ENCODE data around the gene ALOX15.
"Not testable (repeated sequence)": the region's sequence is repeated elsewhere in the genome, so short reads cannot be mapped to it uniquely, and the experiment has no call there.

The ALOX15 gene

DNA sequence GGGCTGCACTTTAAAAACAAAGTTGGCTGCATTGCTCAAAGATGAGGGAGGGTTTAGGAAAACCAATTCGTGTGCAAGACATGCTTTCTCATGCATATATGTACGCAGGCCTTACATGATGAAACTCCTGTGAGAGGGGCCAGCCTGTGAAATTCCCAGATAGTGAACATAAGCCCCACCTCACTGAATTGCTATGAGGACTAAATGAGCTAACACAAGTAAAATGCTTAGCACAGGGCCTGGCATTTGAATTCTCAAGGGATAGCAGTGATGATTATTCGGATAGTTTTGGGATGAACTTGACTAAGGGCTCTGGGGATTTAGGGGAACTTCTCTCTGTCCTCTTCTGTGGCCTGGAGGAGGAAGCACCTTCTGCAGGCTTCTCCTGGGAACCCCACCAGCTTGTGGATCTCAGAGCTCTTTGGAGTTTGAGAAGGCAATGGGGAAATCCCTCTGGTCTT lies 17.0 kb downstream of the ALOX15 start:
- in situ Hi-C loops (cut with MboI; ENCODE audit: low pct_unique_long_range_greater_than_20kb, low sequenced_read_pairs); DNase-seq: not testable (repeated sequence)

DNA sequence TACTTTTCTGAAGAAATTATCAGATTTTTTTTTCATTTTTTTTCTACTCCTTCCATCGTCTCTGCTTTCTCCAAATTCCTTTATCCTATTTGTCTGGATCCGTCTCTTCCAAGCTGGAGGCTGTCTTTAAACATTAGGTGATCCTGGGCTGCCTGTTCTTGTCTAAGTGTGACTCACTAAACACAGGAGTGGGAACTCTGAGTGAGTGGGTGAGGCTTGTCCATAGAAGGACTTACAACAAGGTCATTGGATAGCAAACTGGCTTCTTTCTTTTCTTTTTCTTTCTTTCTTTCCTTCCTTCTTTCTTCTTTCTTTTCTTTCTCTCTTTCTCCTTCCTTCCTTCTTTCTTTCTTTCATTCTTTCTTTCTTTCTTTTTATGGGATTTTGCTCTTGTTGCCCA lies 18.2 kb downstream of the ALOX15 start:
- in situ Hi-C loops (cut with MboI; ENCODE audit: low pct_unique_long_range_greater_than_20kb, low sequenced_read_pairs): no loop called here
- no peak for DNase-seq

DNA sequence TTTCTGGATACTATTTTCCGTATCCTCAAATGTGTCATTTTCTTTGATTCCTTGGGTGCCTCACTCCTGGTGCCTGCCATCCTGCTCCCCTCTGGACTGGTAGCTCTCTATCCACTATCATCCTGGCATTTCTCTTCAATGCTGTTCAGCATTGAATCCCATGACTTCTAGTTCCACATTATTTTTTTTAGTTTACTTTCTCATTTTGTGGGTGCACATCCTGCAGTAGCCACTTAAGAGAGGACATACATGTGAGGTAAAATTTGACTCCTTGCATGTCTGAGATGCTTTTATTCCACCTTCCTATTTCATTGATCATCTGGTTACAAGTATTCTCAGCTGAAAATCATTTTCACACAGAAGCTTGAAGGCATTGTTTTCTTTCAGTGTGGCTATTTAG lies 19.1 kb downstream of the ALOX15 start:
- no peak for DNase-seq
- in situ Hi-C loops (cut with MboI; ENCODE audit: low pct_unique_long_range_greater_than_20kb, low sequenced_read_pairs): no loop called here

DNA sequence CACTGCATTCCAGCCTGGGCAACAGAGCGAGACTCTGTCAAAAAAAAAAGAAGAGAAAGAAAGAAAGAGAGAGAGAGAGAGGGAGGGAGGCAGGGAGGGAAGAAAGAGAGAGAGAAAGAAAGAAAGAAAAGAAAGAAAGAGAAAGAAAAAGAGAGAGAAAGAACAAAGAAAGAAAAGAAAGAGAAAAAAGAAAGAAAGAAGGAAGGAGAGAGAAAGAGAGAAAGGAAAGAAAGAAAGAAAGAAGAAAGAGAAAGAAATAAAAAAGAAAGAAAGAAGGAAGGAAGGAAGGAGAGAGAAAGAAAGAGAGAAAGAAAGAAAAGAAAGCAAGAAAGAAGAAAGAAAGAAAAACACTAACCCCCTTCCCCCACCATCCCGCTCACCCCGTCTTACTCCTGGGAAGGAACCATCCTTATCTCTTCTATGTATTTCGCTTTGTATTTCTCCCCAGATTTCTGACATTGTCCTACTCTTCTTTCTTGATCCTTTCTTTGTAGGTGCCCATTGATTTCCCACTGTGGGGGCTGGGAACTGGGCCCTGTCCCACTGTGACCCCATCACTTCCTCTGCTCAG lies 20.9 kb downstream of the ALOX15 start:
- no peak for DNase-seq
- in situ Hi-C loops (cut with MboI; ENCODE audit: low pct_unique_long_range_greater_than_20kb, low sequenced_read_pairs): no loop called here

DNA sequence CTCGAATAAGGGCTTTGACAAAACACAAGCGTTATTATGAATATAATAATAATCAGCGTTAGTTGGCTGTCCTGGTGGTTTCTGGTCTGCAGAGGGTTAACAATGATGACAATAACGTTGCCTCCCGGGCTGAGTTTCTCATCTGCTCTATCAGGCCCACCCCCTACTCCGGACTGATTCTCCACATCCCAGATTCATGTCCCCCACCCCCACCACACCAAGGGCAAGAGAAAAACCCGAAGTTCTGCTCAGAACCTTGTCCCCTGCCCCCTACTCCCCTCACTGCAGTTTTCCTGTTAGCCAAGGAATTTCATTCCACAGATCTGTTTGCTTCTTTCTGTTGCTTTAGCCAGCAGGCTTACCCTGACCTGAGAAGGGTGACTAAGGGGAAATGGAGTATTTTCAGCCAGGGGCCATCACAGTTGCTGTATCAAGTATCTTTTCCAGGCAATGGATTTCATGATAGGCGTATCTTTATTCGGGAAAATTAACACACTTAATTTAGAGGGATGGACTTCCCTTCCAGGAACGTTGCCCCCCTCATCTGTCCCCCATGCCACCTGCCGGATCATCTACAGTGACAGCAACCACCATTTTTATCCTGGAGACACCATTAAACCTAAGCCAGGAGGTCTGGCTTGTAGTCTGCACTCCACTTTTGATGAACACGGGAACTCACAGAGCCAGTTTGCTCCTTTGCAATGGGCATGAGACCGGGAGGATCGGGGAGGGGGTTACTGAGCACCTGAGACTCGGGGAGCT lies 23.7 kb downstream of the ALOX15 start:
- no peak for DNase-seq
- in situ Hi-C loops (cut with MboI; ENCODE audit: low pct_unique_long_range_greater_than_20kb, low sequenced_read_pairs): no loop called here

DNA sequence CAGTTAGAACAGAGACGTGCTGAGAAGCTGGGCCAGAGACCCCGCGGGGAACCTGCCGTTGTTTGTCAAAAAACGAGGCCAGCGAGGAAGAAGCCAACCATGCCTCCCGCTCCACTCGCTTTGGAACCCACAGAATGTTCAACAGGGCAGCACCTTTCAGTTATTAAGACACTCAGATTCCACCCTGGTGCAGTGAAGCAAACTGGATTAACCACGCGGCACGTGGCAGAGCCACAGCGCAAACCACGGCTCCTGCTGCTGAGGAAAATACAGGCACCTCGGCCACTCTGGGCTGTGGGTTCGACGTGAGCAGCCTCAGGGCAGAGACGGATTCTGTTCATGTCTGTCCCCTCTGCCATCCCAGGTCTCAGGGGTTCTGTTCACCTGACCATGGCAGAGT lies 24.4 kb downstream of the ALOX15 start:
- DNase-seq: no peak
- in situ Hi-C loops (cut with MboI; ENCODE audit: low pct_unique_long_range_greater_than_20kb, low sequenced_read_pairs): no loop called here

DNA sequence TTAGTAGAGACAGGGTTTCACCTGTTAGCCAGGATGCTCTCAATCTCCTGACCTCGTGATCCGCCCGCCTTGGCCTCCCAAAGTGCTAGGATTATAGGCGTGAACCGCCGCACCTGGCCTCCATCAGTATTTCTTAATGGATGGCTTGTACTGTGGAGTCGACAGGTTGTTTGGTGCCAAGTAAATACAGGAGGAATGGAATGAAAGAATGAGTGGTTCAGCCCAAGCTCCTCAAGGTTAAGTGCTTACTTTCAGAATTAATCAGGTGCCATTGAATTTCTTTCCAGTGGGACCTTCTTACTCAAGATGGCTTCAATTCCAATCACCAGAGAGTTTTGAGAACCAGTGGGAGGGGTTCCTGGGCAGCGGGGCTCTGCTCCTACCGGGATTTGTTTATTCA lies 25.0 kb downstream of the ALOX15 start:
- in situ Hi-C loops (cut with MboI; ENCODE audit: low pct_unique_long_range_greater_than_20kb, low sequenced_read_pairs): no loop called here
- DNase-seq: no peak

DNA sequence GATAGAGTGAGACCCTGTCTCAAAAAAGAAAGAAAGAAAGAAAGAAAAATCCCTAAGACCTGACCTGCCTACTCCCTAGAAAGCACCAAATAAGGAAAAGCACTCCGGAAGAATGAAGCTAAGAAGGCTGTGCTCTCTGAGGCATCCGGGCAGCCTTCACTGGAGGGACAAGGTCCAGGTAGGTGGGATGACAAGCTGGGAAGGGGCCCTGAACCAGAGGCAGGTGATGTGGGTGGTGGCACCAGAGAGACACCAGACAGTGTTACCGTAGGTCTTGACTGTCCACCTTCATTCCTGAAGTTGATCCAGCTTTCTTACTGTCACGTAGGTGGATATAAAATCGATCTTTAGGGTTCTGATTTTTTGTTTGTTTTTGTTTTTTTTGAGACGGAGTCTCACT lies 30.8 kb downstream of the ALOX15 start:
- in situ Hi-C loops (cut with MboI; ENCODE audit: low pct_unique_long_range_greater_than_20kb, low sequenced_read_pairs): no loop called here
- no peak for DNase-seq

DNA sequence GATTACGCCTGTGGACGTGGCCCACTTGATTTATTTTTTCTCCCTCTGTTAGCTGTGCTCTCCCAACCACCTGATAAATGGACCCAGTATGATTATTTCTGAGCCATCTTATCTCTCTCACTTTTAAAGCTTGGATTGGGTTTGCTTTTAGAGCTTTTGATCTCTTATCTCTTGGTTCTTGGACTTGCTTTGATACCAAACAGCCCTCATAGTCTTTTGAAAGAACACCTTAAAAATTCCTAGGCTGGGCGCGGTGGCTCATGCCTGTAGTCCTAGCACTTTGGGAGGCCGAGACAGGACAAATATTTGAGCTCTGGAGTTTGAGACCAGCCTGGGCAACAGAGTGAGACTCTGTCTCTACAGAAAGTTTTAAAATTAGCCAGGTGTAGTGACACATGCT lies 31.3 kb downstream of the ALOX15 start:
- in situ Hi-C loops (cut with MboI; ENCODE audit: low pct_unique_long_range_greater_than_20kb, low sequenced_read_pairs): no loop called here
- no peak for DNase-seq

DNA sequence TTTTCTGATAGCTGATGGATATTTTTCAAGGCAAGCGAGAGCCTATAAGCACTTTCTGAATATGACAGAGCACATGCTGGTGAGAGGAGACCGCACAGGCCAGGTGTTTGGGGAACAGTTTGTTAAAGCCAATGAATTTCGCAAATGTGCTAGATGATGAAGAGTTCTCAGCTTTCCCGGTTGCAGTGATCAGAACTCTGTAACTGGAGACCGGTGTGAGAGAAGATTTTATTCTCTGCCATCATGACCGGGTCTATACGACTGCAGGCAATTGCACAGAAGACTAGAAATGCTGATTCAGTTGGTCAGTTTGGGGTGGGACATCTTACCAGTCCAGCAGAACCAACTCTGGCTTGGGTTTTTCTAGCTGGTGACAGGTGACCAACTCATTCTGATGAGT lies 31.7 kb downstream of the ALOX15 start:
- DNase-seq: no peak
- in situ Hi-C loops (cut with MboI; ENCODE audit: low pct_unique_long_range_greater_than_20kb, low sequenced_read_pairs): no loop called here

DNA sequence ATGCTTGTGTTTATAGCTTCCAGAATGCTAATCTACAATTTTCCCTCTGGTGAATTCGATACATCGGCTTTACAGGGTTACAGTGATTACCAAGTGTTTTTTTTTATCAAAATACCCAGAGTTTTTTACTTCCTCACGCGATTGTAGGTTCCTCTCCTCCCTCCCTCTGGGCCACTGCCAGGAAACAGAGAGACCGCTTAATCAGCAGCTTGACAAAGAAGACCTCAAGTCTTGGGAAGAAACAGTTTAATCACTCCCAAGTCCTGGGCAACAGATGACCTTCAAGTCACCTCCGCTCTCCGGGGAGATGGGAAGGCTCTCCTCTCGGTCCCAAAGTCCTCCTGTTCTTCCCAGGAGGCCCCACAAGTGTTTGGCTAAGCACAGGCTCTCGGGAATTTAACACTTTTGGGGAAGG lies 33.7 kb downstream of the ALOX15 start:
- in situ Hi-C loops (cut with MboI; ENCODE audit: low pct_unique_long_range_greater_than_20kb, low sequenced_read_pairs): no loop called here
- DNase-seq: peak; percentile 79

DNA sequence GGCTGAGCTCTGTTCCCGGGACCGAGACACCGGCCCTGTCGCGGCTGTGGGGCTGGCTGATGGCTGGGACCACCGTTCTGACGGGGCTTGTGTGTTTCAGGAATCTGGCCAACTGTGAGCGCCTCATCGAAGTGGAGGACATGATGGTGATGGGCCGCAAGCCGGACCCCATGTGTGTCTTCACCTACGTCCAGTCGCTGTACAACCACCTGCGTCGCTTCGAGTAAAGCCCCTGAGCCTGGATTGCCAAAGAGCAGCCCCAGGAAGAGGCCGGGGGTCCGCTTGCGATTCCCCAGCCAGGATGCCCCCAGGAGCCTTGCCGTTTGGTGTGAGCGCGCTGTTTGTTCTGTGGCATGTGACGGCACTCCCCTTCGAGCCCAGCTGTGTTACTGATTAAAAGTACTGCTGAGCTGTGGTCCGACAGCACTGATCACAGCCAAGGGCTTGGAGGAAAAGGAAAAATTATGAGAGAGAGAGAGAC lies 34.2 kb downstream of the ALOX15 start:
- DNase-seq: no peak
- in situ Hi-C loops (cut with MboI; ENCODE audit: low pct_unique_long_range_greater_than_20kb, low sequenced_read_pairs): no loop called here

DNA sequence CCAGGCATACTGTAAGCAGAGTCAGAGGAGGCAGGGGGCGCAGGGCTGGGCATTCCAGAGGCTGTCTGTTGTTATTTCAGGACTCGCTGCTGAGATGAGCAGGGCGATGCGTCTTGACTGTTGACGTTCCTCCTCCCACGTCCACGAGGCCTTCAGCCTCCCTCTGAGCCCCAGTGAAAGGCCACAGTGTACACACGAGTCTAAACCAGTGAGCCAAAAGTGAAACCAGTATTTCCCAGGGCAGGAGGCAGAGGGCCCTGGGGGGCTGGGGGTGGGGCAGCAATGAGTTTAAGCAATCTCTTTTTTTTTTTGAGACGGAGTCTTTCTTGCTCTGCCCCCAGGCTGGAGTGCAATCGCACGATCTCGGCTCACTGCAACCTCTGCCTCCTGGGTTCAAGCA lies 35.7 kb downstream of the ALOX15 start:
- in situ Hi-C loops (cut with MboI; ENCODE audit: low pct_unique_long_range_greater_than_20kb, low sequenced_read_pairs): no loop called here
- DNase-seq: peak; percentile 25

DNA sequence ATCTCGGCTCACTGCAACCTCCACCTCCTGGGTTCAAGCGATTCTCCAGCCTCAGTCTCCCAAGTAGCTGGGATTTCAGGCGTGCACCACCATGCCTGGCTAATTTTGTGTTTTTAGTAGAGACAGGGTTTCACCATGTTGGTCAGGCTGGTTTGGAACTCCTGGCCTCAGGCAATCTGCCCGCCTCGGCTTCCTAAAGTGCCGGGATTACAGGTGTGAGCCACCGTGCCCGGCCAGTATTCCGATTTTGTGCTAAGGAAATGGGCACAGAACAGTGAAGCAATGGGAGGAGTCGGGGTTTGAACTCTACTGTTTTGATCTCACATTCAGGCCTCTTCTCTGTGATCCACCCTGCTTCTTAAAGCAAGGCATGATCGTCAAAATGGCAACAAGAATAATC lies 36.7 kb downstream of the ALOX15 start:
- DNase-seq; in situ Hi-C loops (cut with MboI; ENCODE audit: low pct_unique_long_range_greater_than_20kb, low sequenced_read_pairs): not testable (repeated sequence)

DNA sequence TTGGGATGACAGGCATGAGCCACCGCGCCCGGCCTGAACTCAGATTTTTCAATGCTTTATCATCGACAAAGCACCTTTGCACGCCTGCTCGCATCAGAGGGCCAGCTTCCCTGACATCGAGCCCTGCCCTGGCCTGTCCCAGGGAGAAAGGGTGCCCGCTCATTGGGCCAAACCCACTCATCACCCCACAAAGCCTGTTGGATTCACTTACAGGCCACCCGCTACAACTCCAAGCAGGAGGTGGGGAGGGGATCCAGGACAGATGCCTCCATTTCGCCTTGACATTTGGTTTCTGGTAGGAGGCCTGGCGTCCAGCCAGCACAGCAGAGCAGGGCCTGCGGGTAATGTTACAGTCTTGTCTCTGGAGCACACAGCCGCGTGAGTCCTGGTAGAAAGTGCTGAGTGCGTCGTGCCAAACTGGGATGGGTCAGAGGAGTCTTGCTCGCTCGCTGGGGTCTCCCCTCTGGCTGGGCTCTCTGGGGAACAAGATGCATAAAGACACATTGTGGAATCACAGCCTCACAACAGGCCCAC lies 37.3 kb downstream of the ALOX15 start:
- no peak for DNase-seq
- in situ Hi-C loops (cut with MboI; ENCODE audit: low pct_unique_long_range_greater_than_20kb, low sequenced_read_pairs): no loop called here

DNA sequence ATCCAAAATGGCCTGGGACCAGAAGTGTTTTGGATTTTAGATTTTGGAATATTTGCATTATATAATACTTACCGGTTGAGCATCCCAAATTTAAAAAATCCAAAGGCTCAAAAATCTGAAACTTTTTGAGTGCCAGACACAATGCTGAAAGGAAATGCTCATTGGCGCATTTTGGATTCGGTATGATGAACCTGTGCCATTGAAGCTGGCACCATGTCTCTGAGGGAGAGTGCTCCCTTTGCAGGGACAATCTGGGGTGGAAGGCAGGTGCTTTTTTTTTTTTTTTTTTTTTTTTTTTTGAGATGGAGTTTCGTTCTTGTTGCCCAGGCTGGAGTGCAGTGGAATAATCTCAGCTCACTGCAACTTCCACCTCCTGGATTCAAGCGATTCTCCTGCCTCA lies 39.4 kb downstream of the ALOX15 start:
- no peak for DNase-seq
- in situ Hi-C loops (cut with MboI; ENCODE audit: low pct_unique_long_range_greater_than_20kb, low sequenced_read_pairs): no loop called here

DNA sequence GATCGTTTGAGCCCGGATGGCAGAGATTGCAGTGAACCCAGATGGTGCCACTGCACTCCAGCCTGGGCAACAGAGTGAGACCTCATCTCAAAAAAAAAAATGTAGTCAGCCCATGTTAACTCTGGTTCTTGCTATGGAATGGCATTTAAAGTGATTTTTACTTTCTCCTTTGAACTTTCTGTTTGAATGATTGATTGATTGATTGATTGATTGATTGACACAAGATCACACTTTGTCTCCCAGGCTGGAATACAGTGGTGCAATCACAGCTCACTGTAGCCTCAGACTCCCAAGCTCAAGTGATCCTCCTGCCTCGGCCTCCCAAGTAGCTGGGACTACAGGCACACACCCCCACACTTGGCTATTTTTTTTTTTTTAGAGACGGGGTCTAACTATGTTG lies 40.2 kb downstream of the ALOX15 start:
- in situ Hi-C loops (cut with MboI; ENCODE audit: low pct_unique_long_range_greater_than_20kb, low sequenced_read_pairs): no loop called here
- no peak for DNase-seq

DNA sequence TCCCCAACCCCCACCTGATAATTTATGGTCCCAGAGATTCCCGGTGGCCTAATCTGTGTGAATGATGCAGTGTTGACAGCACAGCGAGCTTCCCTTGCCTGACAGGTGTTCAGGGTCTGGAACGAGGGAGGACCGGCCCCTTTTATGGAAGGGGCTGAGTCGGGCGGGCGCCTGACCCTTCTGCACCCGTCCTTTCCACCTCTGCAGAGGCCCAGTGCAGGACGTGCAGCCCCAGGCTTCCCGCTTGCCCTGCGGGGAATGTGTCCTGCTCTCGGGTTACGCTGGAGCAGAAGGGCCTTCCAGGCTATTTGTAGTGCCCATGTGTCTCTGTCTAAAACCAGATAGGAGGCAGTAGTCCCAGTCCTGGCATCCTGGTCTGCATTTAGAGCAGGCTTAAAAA lies 40.9 kb downstream of the ALOX15 start:
- in situ Hi-C loops (cut with MboI; ENCODE audit: low pct_unique_long_range_greater_than_20kb, low sequenced_read_pairs): no loop called here
- no peak for DNase-seq

DNA sequence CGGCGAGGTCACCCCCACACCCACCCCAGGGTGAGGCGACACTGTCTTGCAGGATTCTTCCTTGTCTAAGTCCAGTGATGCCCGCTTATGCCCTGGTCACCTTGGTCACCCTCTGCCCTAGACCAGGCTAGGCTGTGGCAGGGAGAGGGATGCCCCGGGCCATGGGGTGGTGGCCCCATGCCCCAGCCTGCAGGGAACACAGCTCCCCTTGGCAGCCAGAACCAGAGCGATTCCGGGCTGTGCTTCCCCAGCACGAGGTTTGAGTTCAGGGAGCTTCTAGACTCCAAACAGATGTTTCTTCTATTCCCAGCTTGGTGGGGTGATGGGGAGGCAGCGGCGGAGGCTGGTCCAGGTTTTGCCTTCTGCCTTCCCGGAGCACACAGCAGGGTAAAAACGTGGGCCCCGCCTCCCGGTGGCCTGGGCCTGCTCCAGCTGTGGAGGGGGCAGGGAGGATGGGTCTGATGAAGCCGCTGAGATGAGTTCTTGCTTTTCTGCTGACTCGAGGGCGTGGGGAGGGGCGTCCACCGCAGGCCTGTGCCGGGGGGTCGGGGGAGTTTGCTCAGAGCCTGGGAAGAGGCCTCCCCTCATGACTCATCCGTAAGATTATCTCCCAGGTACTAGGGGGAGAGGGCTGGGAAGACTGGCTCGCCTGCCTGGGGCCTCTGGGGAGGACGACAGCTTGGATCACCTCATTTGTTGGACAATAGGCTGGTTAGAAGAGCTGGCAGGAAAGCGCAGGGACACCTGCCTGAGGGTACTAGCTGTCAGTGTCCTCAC lies 41.8 kb downstream of the ALOX15 start:
- DNase-seq: no peak
- in situ Hi-C loops (cut with MboI; ENCODE audit: low pct_unique_long_range_greater_than_20kb, low sequenced_read_pairs): loop anchor here (25.0 kb wide), 1 partner anchor 288 kb away; the partner anchor contains the start of gene C17orf107

Measured in KBM-7 (cell line).